ENCODE results near the gene CYP26A1. TPM values are rescaled to one million over a fixed set of nuclear protein-coding genes. Genes with fewer than 3 reads are reported as not detected.

CYP26A1 gene
- total RNA-seq, 2 experiments from 2014 or later = 0.31 TPM; not detected in 1

- Mint-ChIP-seq H3K4me3 (no peak overlapping the region), H3K4me1 (peaks cover 24% of the 10 kb centered on the region), H3K36me3 (no peaks in the 10 kb centered on the region), H3K27me3 (peaks cover 83% of the 10 kb centered on the region), H3K27ac (no peak overlapping the region), H3K9me3 (no peaks in the 10 kb centered on the region)
- POLR2A ChIA-PET = no interaction called here
- ATAC-seq (ENCODE audit: low read depth) = no peak
- no peak for DNase-seq
These were observed 4.5 kb upstream of the CYP26A1 start for GRCh38 chr10:93069245-93069561.

- POLR2A ChIA-PET = no interaction called here
- no peak for ATAC-seq (ENCODE audit: low read depth)
- DNase-seq = no peak
- no peaks in the 10 kb centered on the region for H3K9me3 Mint-ChIP-seq
- no peak overlapping the region for H3K4me3 Mint-ChIP-seq
- peaks cover 83% of the 10 kb centered on the region for H3K27me3 Mint-ChIP-seq
- H3K36me3 Mint-ChIP-seq = no peaks in the 10 kb centered on the region
- H3K4me1 Mint-ChIP-seq = peaks cover 29% of the 10 kb centered on the region
- no peak overlapping the region for H3K27ac Mint-ChIP-seq
These were observed 3.1 kb upstream of the CYP26A1 start for GRCh38 chr10:93070378-93071176.

- Mint-ChIP-seq H3K27ac (no peak overlapping the region), H3K4me3 (no peak overlapping the region), H3K27me3 (peaks cover 86% of the 10 kb centered on the region), H3K36me3 (no peaks in the 10 kb centered on the region), H3K9me3 (no peaks in the 10 kb centered on the region), H3K4me1 (peaks cover 32% of the 10 kb centered on the region)
- ATAC-seq (ENCODE audit: low read depth) = no peak
- POLR2A ChIA-PET = no interaction called here
- DNase-seq = no peak
These were observed 2.6 kb upstream of the CYP26A1 start for GRCh38 chr10:93071177-93071472.

GRCh38 chr10:93071674-93072224 lies 1.9 kb upstream of the CYP26A1 start:
- no peaks in the 10 kb centered on the region for H3K36me3 Mint-ChIP-seq
- peaks cover 32% of the 10 kb centered on the region for H3K4me1 Mint-ChIP-seq

GRCh38 chr10:93072225-93072712 lies 1.4 kb upstream of the CYP26A1 start:
- Mint-ChIP-seq H3K4me1 (peaks cover 32% of the 10 kb centered on the region), H3K36me3 (no peaks in the 10 kb centered on the region), H3K27ac (no peak overlapping the region), H3K4me3 (peak overlapping the region; percentile 73), H3K27me3 (peaks cover 85% of the 10 kb centered on the region), H3K9me3 (no peaks in the 10 kb centered on the region)
- DNase-seq (peak; percentile 34), ATAC-seq (ENCODE audit: low read depth) (no peak)
- POLR2A ChIA-PET = no interaction called here

More at GRCh38 chr10:93071674-93072224, 1.9 kb upstream of the CYP26A1 start:
- POLR2A ChIA-PET = no interaction called here
- peak; percentile 33 for DNase-seq
- Mint-ChIP-seq H3K27me3 (peaks cover 87% of the 10 kb centered on the region), H3K9me3 (no peaks in the 10 kb centered on the region), H3K4me3 (peak overlapping the region; percentile 73), H3K27ac (no peak overlapping the region)
- no peak for ATAC-seq (ENCODE audit: low read depth)

GRCh38 chr10:93072713-93073538 lies 767 bp upstream of the CYP26A1 start:
- no peak for ATAC-seq (ENCODE audit: low read depth)
- DNase-seq = peak; percentile 45

GRCh38 chr10:93074147-93074596 lies 479 bp downstream of the CYP26A1 start:
- Mint-ChIP-seq H3K36me3 (no peaks in the 10 kb centered on the region), H3K27me3 (peaks cover 77% of the 10 kb centered on the region), H3K9me3 (no peaks in the 10 kb centered on the region), H3K4me1 (peaks cover 25% of the 10 kb centered on the region), H3K4me3 (peak overlapping the region; percentile 84), H3K27ac (peak overlapping the region; percentile 3)
- POLR2A ChIA-PET = no interaction called here
- DNase-seq = no peak
- peak; percentile 32 for ATAC-seq (ENCODE audit: low read depth)

More at GRCh38 chr10:93072713-93073538, 767 bp upstream of the CYP26A1 start:
- H3K4me3 Mint-ChIP-seq = peak overlapping the region; percentile 73
- H3K36me3 Mint-ChIP-seq = no peaks in the 10 kb centered on the region
- H3K4me1 Mint-ChIP-seq = peaks cover 28% of the 10 kb centered on the region
- POLR2A ChIA-PET = interaction anchor here (0.9 kb wide), 1 partner anchor 10 kb away, joined by 3 read pairs; no protein-coding TSS in a partner anchor
- H3K9me3 Mint-ChIP-seq = no peaks in the 10 kb centered on the region
- peaks cover 84% of the 10 kb centered on the region for H3K27me3 Mint-ChIP-seq
- H3K27ac Mint-ChIP-seq = no peak overlapping the region

GRCh38 chr10:93074597-93075368 lies 1.1 kb downstream of the CYP26A1 start:
- POLR2A ChIA-PET = no interaction called here
- Mint-ChIP-seq H3K27ac (peak overlapping the region; percentile 3), H3K36me3 (no peaks in the 10 kb centered on the region), H3K4me3 (peak overlapping the region; percentile 84), H3K4me1 (peaks cover 25% of the 10 kb centered on the region), H3K27me3 (peaks cover 78% of the 10 kb centered on the region), H3K9me3 (no peaks in the 10 kb centered on the region)
- DNase-seq (peak; percentile 66), ATAC-seq (ENCODE audit: low read depth) (peak; percentile 44)

- POLR2A ChIA-PET = no interaction called here
- no peak overlapping the region for H3K27ac Mint-ChIP-seq
- H3K4me3 Mint-ChIP-seq = peak overlapping the region; percentile 84
- H3K36me3 Mint-ChIP-seq = no peaks in the 10 kb centered on the region
- peaks cover 26% of the 10 kb centered on the region for H3K4me1 Mint-ChIP-seq
- DNase-seq (no peak), ATAC-seq (ENCODE audit: low read depth) (no peak)
- peaks cover 72% of the 10 kb centered on the region for H3K27me3 Mint-ChIP-seq
- H3K9me3 Mint-ChIP-seq = no peaks in the 10 kb centered on the region
These were observed 1.9 kb downstream of the CYP26A1 start for GRCh38 chr10:93075369-93076221.

GRCh38 chr10:93076871-93077270 lies 3.2 kb downstream of the CYP26A1 start:
- H3K27me3 Mint-ChIP-seq = peaks cover 64% of the 10 kb centered on the region
- no peaks in the 10 kb centered on the region for H3K36me3 Mint-ChIP-seq
- POLR2A ChIA-PET = interaction anchor here (0.6 kb wide), 1 partner anchor 789 kb away, joined by 7 read pairs; no protein-coding TSS in a partner anchor
- no peak for DNase-seq
- H3K4me3 Mint-ChIP-seq = no peak overlapping the region
- ATAC-seq (ENCODE audit: low read depth) = no peak
- H3K4me1 Mint-ChIP-seq = peaks cover 21% of the 10 kb centered on the region
- H3K9me3 Mint-ChIP-seq = no peaks in the 10 kb centered on the region
- no peak overlapping the region for H3K27ac Mint-ChIP-seq

- DNase-seq = no peak
- Mint-ChIP-seq H3K4me1 (peaks cover 13% of the 10 kb centered on the region), H3K27me3 (peaks cover 57% of the 10 kb centered on the region), H3K4me3 (no peak overlapping the region), H3K9me3 (no peaks in the 10 kb centered on the region), H3K36me3 (no peaks in the 10 kb centered on the region), H3K27ac (no peak overlapping the region)
- no peak for ATAC-seq (ENCODE audit: low read depth)
- POLR2A ChIA-PET = no interaction called here
These were observed 4.2 kb downstream of the CYP26A1 start for GRCh38 chr10:93077860-93078337.

GRCh38 chr10:93079663-93080349 lies 6.1 kb downstream of the CYP26A1 start:
- Mint-ChIP-seq H3K4me1 (peaks cover 8% of the 10 kb centered on the region), H3K27ac (no peak overlapping the region), H3K36me3 (no peaks in the 10 kb centered on the region), H3K4me3 (peak overlapping the region; percentile 3), H3K27me3 (peaks cover 45% of the 10 kb centered on the region), H3K9me3 (no peaks in the 10 kb centered on the region)
- no peak for DNase-seq
- POLR2A ChIA-PET = interaction anchor here (0.6 kb wide), 1 partner anchor 313 kb away, joined by 4 read pairs; no protein-coding TSS in a partner anchor
- ATAC-seq (ENCODE audit: low read depth) = no peak
